Kasumi-1 (cell line): ENCODE results near the gene UQCRC2.
A peak's percentile ranks its signal among the peaks of the same experiment; 100 is the strongest.
"Not testable (repeated sequence)": the region's sequence is repeated elsewhere in the genome, so short reads cannot be mapped to it uniquely, and the experiment has no call there.

Experiments used
- DNase-seq, 2 experiments: peaks; one replicate each; lab custom pipeline; 2025; lab: John Stamatoyannopoulos, UW

Gene UQCRC2

GRCh38 chr16:21982108-21982507, 28.9 kb downstream of the UQCRC2 start:
- DNase-seq: no peak

- no peak for DNase-seq
Measured at GRCh38 chr16:21984062-21984461, 30.9 kb downstream of the UQCRC2 start.

DNA sequence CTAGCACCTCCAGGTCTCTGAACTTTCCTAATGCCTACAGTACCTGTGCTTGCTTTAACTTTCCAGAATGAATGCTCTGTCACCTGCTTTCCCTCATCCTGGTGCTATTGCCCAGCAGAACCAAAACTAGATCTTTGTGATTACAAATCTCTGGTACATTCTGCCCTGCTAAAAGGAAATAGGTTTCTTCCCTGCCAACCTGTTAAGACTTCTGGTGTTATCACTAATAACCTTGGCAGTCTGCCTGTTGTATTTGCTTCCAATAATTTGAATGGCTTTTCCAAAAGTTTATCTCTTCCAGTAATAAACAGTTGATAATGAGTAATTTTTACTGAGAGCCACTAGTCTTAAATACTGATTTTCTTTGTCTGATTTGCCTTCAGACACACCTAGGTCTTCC, 32.4 kb downstream of the UQCRC2 start:
- no peak for DNase-seq

- no peak for DNase-seq
Measured at GRCh38 chr16:21986692-21987246, 33.6 kb downstream of the UQCRC2 start.

GRCh38 chr16:21987498-21987897, 34.3 kb downstream of the UQCRC2 start:
- no peak for DNase-seq

GRCh38 chr16:21989133-21989532, 36.0 kb downstream of the UQCRC2 start:
- no peak for DNase-seq

- DNase-seq: no peak
Measured at GRCh38 chr16:21989751-21990150, 36.6 kb downstream of the UQCRC2 start.

DNA sequence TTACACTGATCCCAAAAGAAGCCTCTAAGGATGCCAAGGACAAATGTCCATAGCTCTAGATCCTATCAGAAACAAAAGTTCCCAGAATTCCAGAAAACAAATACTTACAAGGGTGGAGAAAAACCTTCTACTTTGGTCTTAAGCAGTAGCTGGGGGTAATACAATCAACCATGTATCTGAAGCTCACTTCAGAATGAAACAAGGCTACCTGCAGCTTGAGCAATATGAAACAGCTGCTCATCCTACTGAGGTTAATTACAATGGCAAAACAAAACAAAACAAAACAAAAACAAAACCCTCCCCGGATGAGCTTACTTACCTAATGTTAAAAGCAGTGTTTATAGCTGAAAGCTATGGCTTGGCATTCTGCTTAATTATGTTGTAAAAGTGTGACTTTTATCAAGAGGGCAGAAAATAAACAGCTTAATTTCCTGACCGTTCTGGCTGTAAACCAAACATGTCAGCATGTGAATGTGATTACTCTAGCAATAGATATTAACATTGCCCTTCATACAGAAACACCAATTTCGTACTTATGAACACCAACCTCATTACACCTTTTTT, 37.3 kb downstream of the UQCRC2 start:
- no peak for DNase-seq

DNA sequence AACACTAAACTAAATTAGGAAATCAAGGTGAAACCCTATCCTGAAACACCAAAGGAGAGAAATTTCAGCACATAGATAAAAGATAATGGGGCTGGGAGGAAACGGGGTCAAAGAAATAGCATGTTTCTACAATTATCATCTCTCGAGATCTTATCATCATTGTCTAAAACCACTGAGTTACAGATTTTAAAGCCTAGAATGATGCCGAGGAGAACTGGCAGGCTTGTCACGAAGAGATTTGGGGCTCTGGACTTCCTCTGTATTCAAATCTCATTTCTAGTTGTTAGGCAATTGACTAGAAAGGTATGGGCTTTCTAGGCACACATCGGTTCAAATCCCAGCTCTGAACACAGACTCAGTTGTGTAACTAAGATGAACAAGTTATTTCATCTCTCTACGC, 38.5 kb downstream of the UQCRC2 start:
- no peak for DNase-seq

DNA sequence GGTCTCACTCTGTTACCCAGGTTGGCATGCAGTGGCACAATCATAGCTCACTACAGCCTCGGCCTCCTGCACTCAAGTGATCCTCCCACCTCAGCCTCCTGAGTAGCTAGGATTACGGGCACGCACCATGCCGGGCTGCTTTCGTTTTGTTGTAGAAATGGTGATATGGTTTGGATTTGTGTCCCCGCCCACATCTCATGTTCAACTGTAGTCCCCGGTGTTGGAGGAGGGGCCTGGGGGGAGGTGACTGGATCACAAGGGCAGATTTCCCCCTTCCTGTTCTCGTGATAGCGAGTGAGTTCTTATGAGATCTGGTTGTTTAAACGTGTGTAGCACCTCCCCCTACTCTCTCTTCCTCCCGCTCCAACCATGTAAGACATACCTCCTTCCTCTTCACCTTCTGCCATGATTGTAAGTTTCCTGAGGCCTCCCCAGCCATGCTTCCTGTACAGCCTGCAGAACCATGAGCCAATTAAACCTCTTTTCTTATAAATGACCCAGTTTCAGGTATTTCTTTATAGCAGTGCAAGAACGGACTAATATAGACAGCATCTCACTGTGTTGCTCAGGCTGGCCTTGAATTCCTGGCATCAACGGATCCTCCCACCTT, 41.8 kb downstream of the UQCRC2 start:
- no peak for DNase-seq

GRCh38 chr16:21996923-21997696, 43.9 kb downstream of the UQCRC2 start:
- no peak for DNase-seq

DNA sequence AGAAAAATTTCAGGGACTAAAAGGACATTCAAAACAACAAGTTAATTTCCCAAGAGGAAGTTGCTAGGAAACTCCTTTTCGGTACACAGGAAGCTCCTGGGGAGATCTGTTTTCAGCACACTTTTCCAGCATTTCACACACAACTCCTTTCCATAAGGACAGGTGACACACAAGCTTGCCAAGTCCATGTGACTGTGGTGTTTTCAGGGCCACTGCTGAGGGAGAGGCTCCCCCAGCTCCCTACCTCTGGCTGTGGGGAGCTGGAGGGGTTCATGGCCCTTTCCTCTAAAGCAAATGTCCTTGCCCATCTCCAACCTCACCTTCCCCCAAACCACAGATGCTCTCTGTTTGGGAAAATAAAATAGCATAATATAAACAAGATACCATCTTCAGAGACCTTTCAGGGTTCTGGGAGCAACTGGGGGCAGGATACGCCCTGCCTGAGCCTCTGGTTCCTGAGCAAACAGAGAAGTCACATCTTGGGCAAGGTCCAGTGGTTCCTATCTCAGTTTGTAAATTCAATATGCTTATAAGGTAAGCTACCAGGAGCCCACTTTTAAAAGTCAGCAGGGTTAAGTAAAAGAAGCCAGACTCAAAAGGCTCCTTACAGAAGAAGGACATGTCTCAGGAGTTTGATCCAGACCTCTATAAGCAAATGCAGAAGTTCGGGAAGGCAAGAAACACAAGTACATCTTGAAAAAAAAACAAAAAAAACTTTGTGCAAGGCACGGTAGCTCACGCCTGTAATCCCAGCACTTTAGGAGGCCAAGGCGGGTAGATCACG, 44.7 kb downstream of the UQCRC2 start:
- no peak for DNase-seq

GRCh38 chr16:22001591-22001990, 48.4 kb downstream of the UQCRC2 start:
- DNase-seq: no peak

GRCh38 chr16:22002047-22002446, 48.9 kb downstream of the UQCRC2 start:
- DNase-seq: not testable (repeated sequence)

DNA sequence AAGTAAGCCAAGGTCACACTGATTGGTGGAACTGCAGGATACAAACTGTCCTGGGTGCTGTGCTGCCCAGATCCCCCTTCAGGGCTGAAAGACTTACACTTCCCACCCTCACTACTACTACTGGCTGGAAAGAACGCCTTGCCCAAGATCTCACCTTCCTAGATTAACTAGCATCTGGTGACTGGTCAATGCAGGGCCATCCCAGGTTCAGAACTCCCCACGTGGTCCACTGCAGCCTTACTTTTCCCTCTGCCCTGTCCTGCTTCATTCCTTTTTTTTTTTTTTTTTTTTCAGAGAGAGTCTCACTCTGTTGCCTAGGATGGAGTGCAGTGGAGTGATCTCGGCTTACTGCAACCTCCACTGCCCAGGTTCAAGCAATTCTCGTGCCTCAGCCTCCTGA, 50.0 kb downstream of the UQCRC2 start:
- DNase-seq: no peak

- no peak for DNase-seq
Measured at GRCh38 chr16:22004341-22004740, 51.2 kb downstream of the UQCRC2 start.

DNA sequence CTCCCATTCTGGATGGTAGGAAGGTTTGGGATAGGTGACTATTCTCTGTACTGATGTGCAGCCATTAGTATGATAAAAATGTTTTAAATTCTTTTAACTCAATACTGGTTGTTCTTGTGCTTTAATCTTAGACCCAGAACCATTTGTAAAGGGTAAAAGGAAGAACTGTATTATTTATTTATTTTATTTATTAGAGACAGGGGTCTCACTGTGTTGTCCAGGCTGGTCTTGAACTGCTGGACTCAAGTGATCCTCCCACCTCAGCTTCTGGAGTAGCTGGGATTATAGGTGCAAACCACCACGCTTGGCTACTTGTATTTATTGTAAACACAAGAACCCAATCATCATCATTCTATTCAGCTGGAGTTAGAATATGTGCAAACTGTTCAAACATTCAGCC, 52.6 kb downstream of the UQCRC2 start:
- DNase-seq: no peak

DNA sequence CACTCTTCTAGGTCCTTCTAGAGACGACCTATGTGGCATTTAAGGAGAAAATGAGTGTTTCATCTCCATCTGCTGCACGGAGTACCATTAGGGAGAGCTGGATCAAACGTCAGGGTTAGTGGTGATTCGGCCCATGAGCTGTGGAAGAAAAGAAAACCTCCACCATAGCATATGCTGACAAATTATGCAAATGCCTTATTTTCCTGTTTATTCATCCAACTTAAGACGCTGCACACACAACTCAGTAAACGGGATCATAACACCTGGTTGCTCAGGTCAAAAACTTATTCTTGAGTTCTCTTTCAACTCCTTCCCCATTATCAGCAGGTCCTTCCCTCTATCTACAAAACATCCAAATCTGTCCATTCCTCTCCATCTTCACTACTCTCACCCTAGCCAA, 53.5 kb downstream of the UQCRC2 start:
- DNase-seq: no peak

DNA sequence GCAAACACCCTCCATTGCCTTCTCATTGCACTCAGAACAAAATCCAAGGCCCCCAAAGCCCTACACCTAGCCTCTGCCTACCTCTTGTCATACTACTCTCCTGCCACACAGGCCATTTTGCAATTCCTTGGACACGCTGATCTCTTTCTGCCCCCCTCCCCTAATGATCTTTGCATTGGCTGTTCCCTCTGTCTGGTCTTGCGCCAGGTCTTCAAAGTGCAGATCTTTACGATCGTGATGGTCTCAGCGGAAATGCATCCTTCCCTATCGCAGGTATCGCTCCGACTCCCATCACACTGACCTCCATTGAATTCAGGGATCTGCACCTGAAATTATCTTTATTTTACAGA, 54.0 kb downstream of the UQCRC2 start:
- DNase-seq: peak in 1 of 2 experiments; percentile 0

- DNase-seq: peak; percentile 23 to 30
Measured at GRCh38 chr16:22007509-22008214, 54.5 kb downstream of the UQCRC2 start, which contains the start of gene MOSMO. TSS of gene MOSMO (plus strand) at chr16:22008111. CDS start at chr16:22008302, 191 bp downstream.

DNA sequence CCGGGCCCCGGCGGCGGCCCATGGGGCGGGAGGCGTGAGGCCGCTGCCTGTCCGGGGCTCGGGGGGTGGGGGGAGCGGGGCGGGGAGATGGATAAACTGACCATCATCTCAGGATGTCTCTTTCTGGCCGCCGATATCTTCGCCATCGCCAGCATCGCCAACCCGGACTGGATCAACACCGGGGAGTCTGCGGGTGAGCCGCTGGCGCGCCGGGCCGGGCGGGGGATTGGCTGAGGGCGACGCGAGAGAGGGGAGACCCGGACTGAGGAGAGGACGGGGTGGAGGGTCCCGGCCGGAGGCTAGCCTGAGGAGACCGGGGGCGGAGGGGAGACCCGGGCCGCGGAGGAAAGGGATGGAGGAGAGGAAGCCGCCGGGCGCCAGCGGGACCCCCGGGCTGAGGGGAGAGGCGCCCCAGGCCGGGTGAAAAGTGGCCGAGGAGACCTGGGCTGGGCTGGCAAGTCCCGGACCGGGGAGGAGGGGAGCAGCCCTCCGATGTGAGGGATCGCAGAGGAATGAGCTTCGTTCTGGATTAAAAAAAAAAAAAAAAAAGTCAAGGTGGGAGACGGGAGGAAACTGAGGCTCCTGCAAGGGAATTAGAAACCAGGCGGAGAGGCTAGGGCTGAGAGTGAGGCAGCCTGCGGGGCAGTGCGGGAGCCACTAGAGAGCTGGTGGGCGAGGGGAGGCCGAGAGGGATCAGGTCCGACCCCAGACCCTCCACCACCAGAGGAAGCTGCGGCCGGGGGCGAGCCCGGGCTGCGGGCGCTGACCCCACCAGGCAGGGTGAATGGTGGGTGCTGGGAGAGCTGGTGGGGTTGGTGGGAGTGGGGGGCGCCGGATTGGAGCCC, 55.3 kb downstream of the UQCRC2 start:
- no peak for DNase-seq
